ENCODE measurements around the gene KRTAP4-5.
"Not testable (repeated sequence)": the region's sequence is repeated elsewhere in the genome, so short reads cannot be mapped to it uniquely, and the experiment has no call there.

Gene KRTAP4-5

DNA sequence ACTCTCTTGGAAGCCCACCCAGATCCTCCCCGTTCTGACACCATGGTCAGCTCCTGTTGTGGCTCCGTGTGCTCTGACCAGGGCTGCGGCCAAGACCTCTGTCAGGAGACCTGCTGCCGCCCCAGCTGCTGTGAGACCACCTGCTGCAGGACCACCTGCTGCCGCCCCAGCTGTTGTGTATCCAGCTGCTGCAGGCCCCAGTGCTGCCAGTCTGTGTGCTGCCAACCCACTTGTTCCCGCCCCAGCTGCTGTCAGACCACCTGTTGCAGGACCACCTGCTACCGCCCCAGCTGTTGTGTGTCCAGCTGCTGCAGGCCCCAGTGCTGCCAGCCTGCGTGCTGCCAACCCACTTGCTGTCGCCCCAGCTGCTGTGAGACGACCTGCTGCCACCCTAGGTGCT, 44.3 kb downstream of the KRTAP4-5 start, which contains the start of gene KRTAP4-9:
Gene KRTAP4-9 (plus strand): TSS at position 43 of the 400 bp plus-strand sequence. CDS start 0 bp downstream, at position 43.
- not testable (repeated sequence) for DNase-seq

DNA sequence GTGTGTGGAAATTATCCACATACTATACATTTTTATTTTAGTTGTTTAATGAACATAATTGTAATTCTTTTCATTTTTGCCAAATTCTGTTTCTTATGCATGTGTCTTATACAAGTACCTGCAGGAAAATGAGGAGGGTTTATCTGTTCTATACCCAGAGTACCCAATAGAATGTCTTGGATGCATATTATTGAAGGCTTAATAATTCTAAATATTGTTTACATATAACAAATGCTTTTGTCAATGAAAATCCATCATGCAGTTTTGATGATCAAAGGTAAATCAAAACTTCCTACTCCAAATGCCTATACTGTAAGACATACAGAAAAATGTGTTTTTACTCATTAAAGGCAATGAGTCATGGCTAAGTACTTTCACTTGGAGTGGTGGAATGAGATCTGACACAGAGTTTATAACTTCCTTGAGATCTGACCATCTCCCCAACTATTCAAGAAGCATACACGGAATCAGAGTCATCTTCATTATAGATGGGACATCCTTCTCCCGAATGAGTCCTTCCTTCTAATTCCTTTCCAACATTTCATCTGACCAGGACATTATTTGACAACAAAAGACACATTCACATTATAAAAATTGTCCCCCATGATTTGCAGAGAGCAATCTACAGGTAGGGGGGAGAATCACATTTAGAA, 45.1 kb downstream of the KRTAP4-5 start:
- DNase-seq: not testable (repeated sequence)

DNA sequence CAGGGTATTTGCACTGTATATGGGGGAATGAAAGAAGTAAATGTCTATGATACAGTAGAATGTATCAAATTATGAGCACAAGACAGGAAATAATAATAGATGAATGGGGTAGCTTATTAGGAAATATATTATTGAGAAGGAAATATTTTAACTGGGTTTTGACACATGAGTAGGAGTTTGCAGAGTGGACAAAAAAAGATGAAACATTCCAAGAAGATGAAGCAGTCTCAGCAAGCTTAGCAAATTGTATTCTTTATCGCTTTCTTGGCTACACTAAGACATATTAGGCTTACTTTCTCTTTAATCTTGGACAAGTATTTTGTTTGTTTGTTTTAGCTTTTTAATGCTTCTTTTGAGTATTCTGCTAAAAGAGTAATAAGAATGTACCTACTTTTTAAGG, 45.7 kb downstream of the KRTAP4-5 start:
- DNase-seq: no peak

DNA sequence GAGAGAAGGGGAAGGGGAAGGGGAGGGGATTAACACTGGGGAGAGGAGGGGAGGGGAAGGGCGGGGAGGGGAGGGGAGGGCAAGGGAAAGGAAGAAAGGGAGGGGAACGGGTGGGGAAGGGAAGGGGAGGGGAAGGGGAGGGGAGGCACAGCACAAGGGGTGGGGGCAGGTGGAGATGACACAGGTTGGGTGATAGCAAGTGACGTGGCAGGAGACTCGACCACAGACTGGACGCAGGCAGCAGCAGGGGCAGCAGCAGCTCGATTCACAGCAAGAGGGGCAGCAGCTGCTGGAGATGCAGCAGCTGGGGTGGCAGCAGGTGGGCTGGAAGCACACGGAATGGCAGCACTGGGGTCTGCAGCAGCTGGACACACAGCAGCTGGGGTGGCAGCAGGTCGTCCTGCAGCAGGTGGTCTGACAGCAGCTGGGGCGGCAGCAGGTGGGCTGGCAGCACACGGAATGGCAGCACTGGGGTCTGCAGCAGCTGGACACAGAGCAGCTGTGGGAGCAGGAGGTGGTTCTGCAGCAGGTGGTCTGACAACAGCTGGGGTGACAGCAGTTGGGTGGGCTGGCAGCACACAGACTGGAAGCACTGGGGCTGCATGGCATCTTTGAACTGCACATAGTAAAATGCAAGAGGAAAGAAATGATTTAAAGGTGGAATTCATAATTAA, 47.9 kb downstream of the KRTAP4-5 start, which contains the start of gene KRTAP4-16:
Gene KRTAP4-16 (minus strand): TSS at position 624 of the 674 bp plus-strand sequence. CDS start 0 bp downstream, at position 624.
- no peak for DNase-seq

DNA sequence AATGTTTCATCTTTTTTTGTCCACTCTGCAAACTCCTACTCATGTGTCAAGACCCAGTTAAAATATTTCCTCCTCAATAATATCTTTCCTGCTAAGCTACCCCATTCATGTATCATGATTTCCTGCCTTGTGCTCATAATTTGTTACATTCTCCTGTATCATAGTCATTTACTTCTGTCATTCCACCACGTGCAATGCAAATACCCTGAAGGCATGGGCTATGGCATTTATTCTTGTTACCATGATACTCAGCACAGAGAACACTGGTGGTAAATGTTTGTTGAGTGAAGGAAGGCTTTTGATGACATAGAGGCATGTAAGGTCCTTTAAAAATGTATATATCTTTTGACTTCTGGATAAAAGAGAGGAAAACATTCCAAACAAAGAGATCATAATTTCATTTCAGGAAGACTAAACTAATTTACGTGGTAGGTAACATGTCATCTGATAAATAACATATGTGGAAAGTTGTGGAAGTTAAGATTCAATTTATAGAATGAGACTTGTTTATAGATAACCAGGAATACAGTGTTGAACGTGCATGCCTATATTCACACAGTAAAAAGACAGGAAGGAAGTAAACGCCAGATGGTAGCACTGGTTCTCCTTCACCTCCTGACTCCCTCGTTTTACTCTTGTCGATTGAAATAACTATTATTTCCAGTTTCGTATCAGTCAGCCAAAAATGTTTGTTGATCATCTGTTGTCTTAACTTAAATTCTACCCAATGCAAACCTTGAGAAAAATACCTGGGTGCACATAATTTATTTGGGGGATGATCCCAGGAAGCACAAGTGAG, 49.7 kb downstream of the KRTAP4-5 start:
- not testable (repeated sequence) for DNase-seq
